GOT3 (cell line): ENCODE results near the gene PPP1R8.
"Not testable (repeated sequence)": the region's sequence is repeated elsewhere in the genome, so short reads cannot be mapped to it uniquely, and the experiment has no call there.

ENCODE experiments used
- DNase-seq: peaks from one replicate; lab custom pipeline; 2025; ENCODE audit warnings: mixed read lengths; lab: John Stamatoyannopoulos, UW

PPP1R8 gene

GRCh38 chr1:27832762-27833161, 2.2 kb downstream of the PPP1R8 start:
- DNase-seq: no peak

GRCh38 chr1:27833470-27833869, 2.9 kb downstream of the PPP1R8 start:
- no peak for DNase-seq

- DNase-seq: no peak
Measured at GRCh38 chr1:27835046-27835445, 4.5 kb downstream of the PPP1R8 start.

- DNase-seq: no peak
Measured at GRCh38 chr1:27835501-27835900, 4.9 kb downstream of the PPP1R8 start.

GRCh38 chr1:27849951-27850350, 19.4 kb downstream of the PPP1R8 start:
- DNase-seq: no peak

GRCh38 chr1:27855085-27855484, 24.5 kb downstream of the PPP1R8 start:
- no peak for DNase-seq

GRCh38 chr1:27856561-27857343, 26.2 kb downstream of the PPP1R8 start:
- no peak for DNase-seq

GRCh38 chr1:27857552-27857951, 27.0 kb downstream of the PPP1R8 start:
- not testable (repeated sequence) for DNase-seq

- DNase-seq: peak; percentile 54
Measured at GRCh38 chr1:27858072-27858948, 27.7 kb downstream of the PPP1R8 start.

- DNase-seq: no peak
Measured at GRCh38 chr1:27858949-27859576, 28.5 kb downstream of the PPP1R8 start.

GRCh38 chr1:27861436-27861835, 30.9 kb downstream of the PPP1R8 start:
- DNase-seq: no peak

GRCh38 chr1:27862004-27862403, 31.4 kb downstream of the PPP1R8 start:
- no peak for DNase-seq

GRCh38 chr1:27862671-27863537, 32.3 kb downstream of the PPP1R8 start:
- DNase-seq: peak; percentile 71

- DNase-seq: no peak
Measured at GRCh38 chr1:27863538-27863915, 32.9 kb downstream of the PPP1R8 start.

GRCh38 chr1:27864264-27864895, 33.8 kb downstream of the PPP1R8 start:
- DNase-seq: no peak

- no peak for DNase-seq
Measured at GRCh38 chr1:27865821-27866220, 35.2 kb downstream of the PPP1R8 start.

- DNase-seq: no peak
Measured at GRCh38 chr1:27868556-27868931, 38.0 kb downstream of the PPP1R8 start.

GRCh38 chr1:27868932-27869718, 38.5 kb downstream of the PPP1R8 start:
- DNase-seq: no peak

GRCh38 chr1:27869719-27870085, 39.1 kb downstream of the PPP1R8 start:
- no peak for DNase-seq

GRCh38 chr1:27871076-27871475, 40.5 kb downstream of the PPP1R8 start:
- DNase-seq: not testable (repeated sequence)
